GM23338 (cell line): ENCODE results near the gene PPIL1. TPM values are rescaled to one million over a fixed set of nuclear protein-coding genes. Genes with fewer than 3 reads are reported as not detected.
A peak's percentile ranks its signal among the peaks of the same experiment; 100 is the strongest.

ENCODE experiments used
- ATAC-seq: fragments of 200-7000 bp; cut with Tn5 transposase; 3 replicates; pipeline ENCODE4 v1.9.1; 2020
- DNase-seq: peaks from one replicate; pipeline ENCODE4 v3.0.0-alpha.2; 2015; ENCODE audit warnings: low spot score
- H2AFZ ChIP-seq: fragments of 200-600 bp; sonication (generic); 2 replicates; pipeline ENCODE4 v1.8.0; 2016; ENCODE audit warnings: antibody characterized with exemption, mild to moderate bottlenecking, moderate library complexity
- H3F3A ChIP-seq: fragments of 200-600 bp; sonication (generic); replicated peaks from 2 replicates; pipeline ENCODE4 v1.8.0; 2017; ENCODE audit warnings: antibody characterized with exemption, mixed run types, low read depth
- H3K27ac ChIP-seq: fragments of 200-600 bp; sonication (generic); 2 replicates; pipeline ENCODE4 v1.6.1; 2016; ENCODE audit warnings: low read depth
- H3K27me3 ChIP-seq: fragments of 200-600 bp; sonication (generic); 2 replicates; pipeline ENCODE4 v1.8.0; 2016; ENCODE audit warnings: mild to moderate bottlenecking, mixed run types, moderate library complexity; ENCODE audit not compliant: insufficient read depth
- H3K36me3 ChIP-seq: fragments of 200-600 bp; sonication (generic); 2 replicates; pipeline ENCODE4 v1.8.0; 2016; ENCODE audit warnings: mild to moderate bottlenecking; ENCODE audit not compliant: insufficient read depth
- H3K4me1 ChIP-seq: fragments of 200-600 bp; sonication (generic); 2 replicates; pipeline ENCODE4 v1.8.0; 2016; ENCODE audit warnings: mild to moderate bottlenecking, moderate library complexity; ENCODE audit not compliant: insufficient read depth
- H3K4me2 ChIP-seq: fragments of 200-600 bp; sonication (generic); 2 replicates; pipeline ENCODE4 v1.7.1; 2017; ENCODE audit warnings: mixed run types
- H3K4me3 ChIP-seq: fragments of 200-600 bp; sonication (generic); 2 replicates; pipeline ENCODE4 v1.6.1; 2016; ENCODE audit warnings: mixed run types
- H3K79me2 ChIP-seq: fragments of 200-600 bp; sonication (generic); replicated peaks from 2 replicates; pipeline ENCODE4 v1.8.0; 2017; ENCODE audit warnings: mild to moderate bottlenecking; ENCODE audit not compliant: insufficient read depth
- H3K9me2 ChIP-seq: fragments of 200-600 bp; sonication (generic); 2 replicates; pipeline ENCODE4 v1.8.0; 2017; ENCODE audit not compliant: insufficient read depth
- H4K20me1 ChIP-seq: fragments of 200-600 bp; sonication (generic); replicated peaks from 2 replicates; pipeline ENCODE4 v1.8.0; 2017; ENCODE audit warnings: mild to moderate bottlenecking; ENCODE audit not compliant: insufficient read depth
- H3K27ac Mint-ChIP-seq: 2 replicates; pipeline ENCODE4 v1.8.0; 2020; ENCODE audit warnings: inconsistent platforms, mild to moderate bottlenecking, moderate library complexity, mixed read lengths
- H3K27me3 Mint-ChIP-seq: 3 replicates; pipeline ENCODE4 v1.8.0; 2022; ENCODE audit warnings: low read depth, mild to moderate bottlenecking, moderate library complexity, mixed read lengths, inconsistent platforms; ENCODE audit not compliant: insufficient read depth, poor library complexity
- H3K36me3 Mint-ChIP-seq: 3 replicates; pipeline ENCODE4 v1.8.0; 2021; ENCODE audit warnings: low read depth, mild to moderate bottlenecking, inconsistent platforms, moderate library complexity, mixed read lengths
- H3K4me1 Mint-ChIP-seq: 3 replicates; pipeline ENCODE4 v1.8.0; 2020; ENCODE audit warnings: mild to moderate bottlenecking, inconsistent platforms, mixed read lengths
- H3K4me3 Mint-ChIP-seq: 3 replicates; pipeline ENCODE4 v1.8.0; 2021; ENCODE audit warnings: moderate library complexity, mild to moderate bottlenecking, inconsistent platforms, mixed read lengths
- H3K9me3 Mint-ChIP-seq: 3 replicates; pipeline ENCODE4 v1.8.0; 2020; ENCODE audit warnings: moderate library complexity, mild to moderate bottlenecking, inconsistent platforms, mixed read lengths
- CREB1 ChIP-seq: fragments of 250-450 bp; sonication (Bioruptor Pico); IDR thresholded peaks from 2 replicates; pipeline ENCODE4 v1.5.0; 2020; ENCODE audit warnings: low read depth, mild to moderate bottlenecking, moderate library complexity
- ETS1 ChIP-seq: IDR thresholded peaks from 2 replicates; pipeline ENCODE4 v1.6.1; 2016; ENCODE audit warnings: antibody characterized with exemption
- EZH2 ChIP-seq: fragments of 200-600 bp; sonication (generic); IDR thresholded peaks from one replicate; pipeline ENCODE4 v1.8.0; 2017; ENCODE audit warnings: antibody characterized with exemption, mild to moderate bottlenecking, low read depth; ENCODE audit not compliant: unreplicated experiment
- JUNB ChIP-seq: IDR thresholded peaks from one replicate; pipeline ENCODE4 v1.6.1; 2016; ENCODE audit warnings: antibody characterized with exemption; ENCODE audit not compliant: unreplicated experiment
- NANOG ChIP-seq: IDR thresholded peaks from 2 replicates; pipeline ENCODE4 v1.6.1; 2016; ENCODE audit warnings: antibody characterized with exemption, borderline replicate concordance
- POLR2AphosphoS5 ChIP-seq: IDR thresholded peaks from 2 replicates; pipeline ENCODE4 v1.6.1; 2016; ENCODE audit warnings: antibody characterized with exemption, low read depth
- REST ChIP-seq: IDR thresholded peaks from one replicate; pipeline ENCODE4 v1.6.1; 2018; ENCODE audit warnings: antibody characterized with exemption; ENCODE audit not compliant: unreplicated experiment
- STAT1 ChIP-seq: IDR thresholded peaks from one replicate; pipeline ENCODE4 v1.6.1; 2016; ENCODE audit warnings: antibody characterized with exemption; ENCODE audit not compliant: unreplicated experiment
- ZNF114 ChIP-seq: fragments of 250-450 bp; sonication (Bioruptor Pico); IDR thresholded peaks from 2 replicates; pipeline ENCODE4 v1.5.0; 2020; ENCODE audit warnings: mild to moderate bottlenecking, moderate library complexity
- ZNF331 ChIP-seq: fragments of 250-450 bp; sonication (Bioruptor Pico); IDR thresholded peaks from 2 replicates; pipeline ENCODE4 v1.5.0; 2020; ENCODE audit warnings: low read depth, mild to moderate bottlenecking, moderate library complexity
- polyA plus RNA-seq: library from polyadenylated mRNA; unstranded; fragments of >200 nt; fragmentation: Nextera tagmentation; extraction: Ambion mirVana; gene quantifications from 2 replicates; pipeline ENCODE4 v1.2.1, GENCODE V29; 2016
- total RNA-seq: library from RNA; depleted of rRNA; stranded (reverse); fragments of >200 nt; shearing (Covaris generic); gene quantifications from 2 replicates; pipeline ENCODE4 v1.2.3, GENCODE V29; 2014
- TF ChIP-seq, protein P1 (sequence below), 2 experiments: fragments of 200-600 bp in 1 of 2; sonication (generic) in 1 of 2; conservative IDR thresholded peaks; 2 replicates each; pipeline versions ENCODE4 v1.5.1 to v1.6.1; 2016 to 2017; ENCODE audit warnings: antibody characterized with exemption in 2 of 2, low read depth in 2 of 2, mild to moderate bottlenecking in 2 of 2, moderate library complexity in 1 of 2

Gene PPIL1
- total and polyA plus RNA-seq, 2 experiments from 2014 or later = 57.3 to 79.4 TPM

GRCh38 chr6:36809941-36810803 lies 64.4 kb downstream of the PPIL1 start:
- H3K27ac ChIP-seq = no peak overlapping the region
- no peaks in the 10 kb centered on the region for H3K36me3 Mint-ChIP-seq
- H3K4me3 Mint-ChIP-seq = no peak overlapping the region
- no peak overlapping the region for H3K4me3 ChIP-seq
- H3K4me1 ChIP-seq = peaks cover 7% of the 10 kb centered on the region
- no peaks in the 10 kb centered on the region for H4K20me1 ChIP-seq
- no peak overlapping the region for H3K27ac Mint-ChIP-seq
- no peaks in the 10 kb centered on the region for H3K36me3 ChIP-seq
- H3K79me2 ChIP-seq = no peaks in the 10 kb centered on the region
- no peak overlapping the region for H3K4me2 ChIP-seq
- TF ChIP-seq, protein P1, sequence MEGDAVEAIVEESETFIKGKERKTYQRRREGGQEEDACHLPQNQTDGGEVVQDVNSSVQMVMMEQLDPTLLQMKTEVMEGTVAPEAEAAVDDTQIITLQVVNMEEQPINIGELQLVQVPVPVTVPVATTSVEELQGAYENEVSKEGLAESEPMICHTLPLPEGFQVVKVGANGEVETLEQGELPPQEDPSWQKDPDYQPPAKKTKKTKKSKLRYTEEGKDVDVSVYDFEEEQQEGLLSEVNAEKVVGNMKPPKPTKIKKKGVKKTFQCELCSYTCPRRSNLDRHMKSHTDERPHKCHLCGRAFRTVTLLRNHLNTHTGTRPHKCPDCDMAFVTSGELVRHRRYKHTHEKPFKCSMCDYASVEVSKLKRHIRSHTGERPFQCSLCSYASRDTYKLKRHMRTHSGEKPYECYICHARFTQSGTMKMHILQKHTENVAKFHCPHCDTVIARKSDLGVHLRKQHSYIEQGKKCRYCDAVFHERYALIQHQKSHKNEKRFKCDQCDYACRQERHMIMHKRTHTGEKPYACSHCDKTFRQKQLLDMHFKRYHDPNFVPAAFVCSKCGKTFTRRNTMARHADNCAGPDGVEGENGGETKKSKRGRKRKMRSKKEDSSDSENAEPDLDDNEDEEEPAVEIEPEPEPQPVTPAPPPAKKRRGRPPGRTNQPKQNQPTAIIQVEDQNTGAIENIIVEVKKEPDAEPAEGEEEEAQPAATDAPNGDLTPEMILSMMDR (conservative IDR thresholded peaks at IDR 0.05; ENCODE audit: low read depth in 2 of 2) = peak; percentile 40 to 78
- TF ChIP-seq ZNF114 (CRISPR knock-in tag) = no peak
- peak; percentile 71 for ATAC-seq
- H2AFZ ChIP-seq = peak overlapping the region; percentile 90
- no peaks in the 10 kb centered on the region for H3F3A ChIP-seq
- H3K27me3 ChIP-seq = no peaks in the 10 kb centered on the region
- H3K27me3 Mint-ChIP-seq = peaks cover 13% of the 10 kb centered on the region
- H3K9me2 ChIP-seq = no peaks in the 10 kb centered on the region
- H3K4me1 Mint-ChIP-seq = peaks cover 32% of the 10 kb centered on the region
- DNase-seq = peak; percentile 62
- no peaks in the 10 kb centered on the region for H3K9me3 Mint-ChIP-seq

- Histone ChIP-seq H3K9me2 (no peaks in the 10 kb centered on the region), H4K20me1 (no peaks in the 10 kb centered on the region), H3K27ac (no peak overlapping the region), H2AFZ (no peak overlapping the region), H3K4me3 (no peak overlapping the region), H3K4me1 (peaks cover 15% of the 10 kb centered on the region), H3K79me2 (no peaks in the 10 kb centered on the region), H3K4me2 (no peak overlapping the region), H3K27me3 (no peaks in the 10 kb centered on the region), H3K36me3 (no peaks in the 10 kb centered on the region), H3F3A (no peaks in the 10 kb centered on the region)
- Mint-ChIP-seq H3K27me3 (peaks cover 13% of the 10 kb centered on the region), H3K4me1 (peaks cover 42% of the 10 kb centered on the region), H3K4me3 (no peak overlapping the region), H3K9me3 (no peaks in the 10 kb centered on the region), H3K36me3 (no peaks in the 10 kb centered on the region), H3K27ac (no peak overlapping the region)
- DNase-seq = no peak
- ATAC-seq = no peak
- TF ChIP-seq CREB1 (CRISPR knock-in tag) (no peak), POLR2AphosphoS5 (no peak), NANOG (no peak), REST (no peak), ZNF114 (CRISPR knock-in tag) (no peak), JUNB (no peak), ETS1 (no peak), EZH2 (no peak), STAT1 (no peak), ZNF331 (CRISPR knock-in tag) (no peak)
Measured at GRCh38 chr6:36809156-36809555, 65.4 kb downstream of the PPIL1 start.
